Effector memory CD4-positive, alpha-beta T cell (primary cell): ENCODE results near the gene WFDC13.
"Not testable (repeated sequence)": the region's sequence is repeated elsewhere in the genome, so short reads cannot be mapped to it uniquely, and the experiment has no call there.

Experiments used
- DNase-seq, 3 donors: peaks; one replicate each; pipeline ENCODE4 v3.0.0-alpha.2; 2020
- H3K27ac ChIP-seq: 2 replicates; pipeline ENCODE4 v1.7.0; 2013; ENCODE audit warnings: mild to moderate bottlenecking, low read length, moderate library complexity; ENCODE audit not compliant: insufficient read depth, poor library complexity, severe bottlenecking
- H3K27me3 ChIP-seq: replicated peaks from 2 replicates; pipeline ENCODE4 v1.7.0; 2013; ENCODE audit warnings: mild to moderate bottlenecking, low read length; ENCODE audit not compliant: insufficient read depth, control insufficient read depth, poor library complexity, severe bottlenecking
- H3K36me3 ChIP-seq: 2 replicates; pipeline ENCODE4 v1.7.0; 2013; ENCODE audit warnings: mild to moderate bottlenecking, low read length, moderate library complexity; ENCODE audit not compliant: control insufficient read depth, insufficient read depth
- H3K4me1 ChIP-seq: 2 replicates; pipeline ENCODE4 v1.7.0; 2013; ENCODE audit warnings: low read length, mild to moderate bottlenecking; ENCODE audit not compliant: control insufficient read depth, insufficient read depth, poor library complexity, severe bottlenecking
- H3K4me3 ChIP-seq: 2 replicates; pipeline ENCODE4 v1.7.0; 2013; ENCODE audit warnings: low read length, low read depth, mild to moderate bottlenecking; ENCODE audit not compliant: insufficient read depth, poor library complexity, severe bottlenecking
- H3K9me3 ChIP-seq: 2 replicates; pipeline ENCODE4 v1.7.0; 2013; ENCODE audit warnings: mild to moderate bottlenecking, low read length, moderate library complexity; ENCODE audit not compliant: control insufficient read depth

Gene WFDC13

DNA sequence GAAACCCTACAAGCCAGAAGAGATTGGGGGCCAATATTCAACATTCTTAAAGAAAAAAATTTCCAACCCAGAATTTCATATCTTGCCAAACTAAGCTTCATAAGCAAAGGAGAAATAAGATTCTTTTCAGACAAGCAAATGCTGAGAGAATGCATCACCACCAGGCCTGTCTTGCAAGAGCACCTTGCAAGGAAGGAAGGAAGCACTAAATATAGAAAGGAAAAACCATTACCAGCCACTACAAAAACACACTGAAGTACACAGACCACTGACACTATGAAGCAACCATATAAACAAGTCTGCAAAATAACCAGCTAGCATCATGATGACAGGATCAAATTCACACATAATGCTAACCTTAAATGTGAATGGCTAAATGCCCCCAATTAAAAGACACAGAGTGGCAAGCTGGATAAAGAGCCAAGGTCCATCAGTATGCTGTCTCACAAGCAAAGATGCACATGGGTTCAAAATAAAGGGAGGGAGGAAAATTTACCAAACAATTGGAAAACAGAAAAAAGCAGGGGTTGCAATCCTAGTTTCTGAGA, 14.4 kb downstream of the WFDC13 start:
- H3K4me3 ChIP-seq, H3K9me3 ChIP-seq, H3K4me1 ChIP-seq, H3K36me3 ChIP-seq, H3K27ac ChIP-seq, DNase-seq, H3K27me3 ChIP-seq: not testable (repeated sequence)

DNA sequence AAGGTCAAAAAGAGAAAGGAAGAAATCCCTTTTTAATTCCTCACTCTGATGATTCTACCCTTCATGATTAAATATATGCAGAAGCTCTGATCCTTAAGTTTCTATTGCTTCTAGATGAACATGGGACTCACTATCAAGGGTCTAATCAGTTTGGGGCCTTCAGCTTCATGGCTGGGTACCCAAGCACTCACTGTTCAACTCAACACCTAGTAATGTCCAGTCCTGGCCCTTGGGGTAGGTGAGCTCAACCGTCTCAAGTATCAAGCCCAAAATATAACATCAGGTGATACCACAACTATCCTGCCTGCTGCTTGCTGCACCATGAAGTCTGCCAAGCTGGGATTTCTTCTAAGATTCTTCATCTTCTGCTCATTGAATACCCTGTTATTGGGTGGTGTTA, 20.2 kb downstream of the WFDC13 start, which contains the start of gene SPINT4:
Gene SPINT4 (plus strand): TSS at position 301 of the 400 bp plus-strand sequence. CDS start 21 bp downstream, at position 322.
- no peak for DNase-seq
- H3K4me3 ChIP-seq = no peak within 1 kb of the TSS
- H3K9me3 ChIP-seq = no peaks in the 10 kb centered on the region
- H3K4me1 ChIP-seq = no peaks in the 10 kb centered on the region
- no peak within 1 kb of the TSS for H3K27ac ChIP-seq
- H3K27me3 ChIP-seq = no peaks in the 10 kb centered on the region
- H3K36me3 ChIP-seq = no peaks in the 10 kb centered on the region

DNA sequence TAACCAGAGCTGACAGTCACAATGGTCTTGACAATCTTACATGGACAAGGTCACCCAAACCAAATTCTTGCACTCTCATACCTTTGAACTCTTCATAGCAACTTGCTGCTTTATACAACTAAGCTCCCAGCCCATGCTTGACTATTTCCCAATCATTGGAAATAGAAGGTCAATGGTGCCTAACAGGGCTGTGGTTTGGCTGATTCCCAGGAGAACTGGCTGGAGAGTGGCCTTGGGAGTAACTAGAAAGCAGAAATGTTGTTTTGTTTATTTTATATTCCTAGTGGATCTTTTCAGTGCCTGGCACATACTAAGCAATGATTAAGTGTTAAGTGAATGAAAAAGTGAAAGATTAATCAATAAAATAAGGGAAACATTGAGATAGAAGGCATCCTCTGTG, 23.3 kb downstream of the WFDC13 start:
- Histone ChIP-seq H3K27me3 (no peaks in the 10 kb centered on the region), H3K27ac (no peak overlapping the region), H3K36me3 (no peaks in the 10 kb centered on the region), H3K4me1 (no peaks in the 10 kb centered on the region), H3K4me3 (no peak overlapping the region), H3K9me3 (no peaks in the 10 kb centered on the region)
- no peak for DNase-seq

DNA sequence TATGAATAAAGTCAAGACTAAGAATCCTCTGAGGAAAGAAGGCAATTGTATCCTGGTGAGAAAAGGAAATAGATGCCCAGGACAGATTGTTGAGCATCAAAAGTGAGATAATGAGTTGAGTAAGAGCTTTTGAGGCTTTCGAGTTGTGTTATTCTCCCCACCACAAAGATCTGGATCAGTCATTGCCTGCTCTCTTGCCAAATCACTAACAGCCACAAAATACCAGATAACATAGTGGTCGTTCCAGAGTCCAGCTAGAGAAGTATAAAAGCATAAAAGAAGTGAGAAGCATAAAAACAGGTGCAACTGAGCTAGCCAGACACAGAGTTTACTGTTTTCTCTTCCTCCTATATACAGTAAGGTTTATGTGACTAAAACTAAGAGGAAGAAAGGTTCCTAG, 25.2 kb downstream of the WFDC13 start:
- Histone ChIP-seq H3K4me3 (no peak overlapping the region), H3K27me3 (no peaks in the 10 kb centered on the region), H3K36me3 (no peaks in the 10 kb centered on the region), H3K9me3 (no peaks in the 10 kb centered on the region), H3K27ac (no peak overlapping the region), H3K4me1 (no peaks in the 10 kb centered on the region)
- DNase-seq = no peak

GRCh38 chr20:45732199-45732598, 30.4 kb downstream of the WFDC13 start:
- no peaks in the 10 kb centered on the region for H3K4me1 ChIP-seq
- no peak overlapping the region for H3K4me3 ChIP-seq
- H3K27ac ChIP-seq = no peak overlapping the region
- DNase-seq = no peak
- no peaks in the 10 kb centered on the region for H3K36me3 ChIP-seq
- no peaks in the 10 kb centered on the region for H3K27me3 ChIP-seq
- H3K9me3 ChIP-seq = no peaks in the 10 kb centered on the region

DNA sequence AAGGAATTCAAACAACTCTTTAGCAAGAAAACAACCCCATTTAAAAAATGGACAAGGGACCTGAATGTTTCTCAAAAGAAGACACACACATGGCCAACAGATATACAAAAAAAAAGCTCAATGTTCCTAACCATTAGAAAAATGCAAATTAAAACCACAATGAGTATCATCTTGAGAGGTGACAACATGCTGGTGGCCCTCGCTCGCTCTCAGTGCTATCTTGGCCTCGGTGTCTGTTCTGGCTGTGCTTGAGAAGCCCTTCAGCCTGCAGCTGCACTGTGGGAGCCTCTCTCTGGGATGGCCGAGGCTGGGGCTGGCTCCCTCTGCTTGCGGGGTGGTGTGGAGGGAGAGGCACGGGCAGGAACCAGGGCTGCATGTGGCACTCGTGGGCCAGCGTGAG, 33.7 kb downstream of the WFDC13 start:
- no peak for DNase-seq
- no peaks in the 10 kb centered on the region for H3K27me3 ChIP-seq

GRCh38 chr20:45735988-45736387, 34.1 kb downstream of the WFDC13 start:
- Histone ChIP-seq H3K36me3 (no peaks in the 10 kb centered on the region), H3K4me1 (no peaks in the 10 kb centered on the region), H3K27ac (no peak overlapping the region), H3K9me3 (no peaks in the 10 kb centered on the region), H3K27me3 (no peaks in the 10 kb centered on the region), H3K4me3 (no peak overlapping the region)
- no peak for DNase-seq

More for the DNA sequence above, 33.7 kb downstream of the WFDC13 start:
- no peaks in the 10 kb centered on the region for H3K36me3 ChIP-seq
- no peaks in the 10 kb centered on the region for H3K4me1 ChIP-seq
- no peaks in the 10 kb centered on the region for H3K9me3 ChIP-seq
- H3K27ac ChIP-seq = no peak overlapping the region
- H3K4me3 ChIP-seq = no peak overlapping the region

- no peak overlapping the region for H3K27ac ChIP-seq
- H3K27me3 ChIP-seq = no peaks in the 10 kb centered on the region
- no peaks in the 10 kb centered on the region for H3K9me3 ChIP-seq
- DNase-seq = no peak
- no peaks in the 10 kb centered on the region for H3K4me1 ChIP-seq
- no peak overlapping the region for H3K4me3 ChIP-seq
- no peaks in the 10 kb centered on the region for H3K36me3 ChIP-seq
Observed at GRCh38 chr20:45742596-45742995, 40.8 kb downstream of the WFDC13 start.

- DNase-seq = no peak
- H3K4me1 ChIP-seq = no peaks in the 10 kb centered on the region
Observed at GRCh38 chr20:45745015-45745414, 43.2 kb downstream of the WFDC13 start.

GRCh38 chr20:45751721-45752120, 49.9 kb downstream of the WFDC13 start:
- Histone ChIP-seq H3K27ac (no peak overlapping the region), H3K36me3 (no peaks in the 10 kb centered on the region), H3K4me1 (no peaks in the 10 kb centered on the region), H3K27me3 (no peaks in the 10 kb centered on the region), H3K4me3 (no peak overlapping the region), H3K9me3 (no peaks in the 10 kb centered on the region)
- DNase-seq = no peak

More at GRCh38 chr20:45745015-45745414, 43.2 kb downstream of the WFDC13 start:
- H3K36me3 ChIP-seq = no peaks in the 10 kb centered on the region
- no peaks in the 10 kb centered on the region for H3K27me3 ChIP-seq
- no peaks in the 10 kb centered on the region for H3K9me3 ChIP-seq
- H3K4me3 ChIP-seq = no peak overlapping the region
- no peak overlapping the region for H3K27ac ChIP-seq
